Measurements from ENCODE around the gene CACNG4.
"Not testable (repeated sequence)": the region's sequence is repeated elsewhere in the genome, so short reads cannot be mapped to it uniquely, and the experiment has no call there.

Gene CACNG4

GRCh38 chr17:66964930-66965800 lies 658 bp downstream of the CACNG4 start:
- DNase-seq: no peak

DNA sequence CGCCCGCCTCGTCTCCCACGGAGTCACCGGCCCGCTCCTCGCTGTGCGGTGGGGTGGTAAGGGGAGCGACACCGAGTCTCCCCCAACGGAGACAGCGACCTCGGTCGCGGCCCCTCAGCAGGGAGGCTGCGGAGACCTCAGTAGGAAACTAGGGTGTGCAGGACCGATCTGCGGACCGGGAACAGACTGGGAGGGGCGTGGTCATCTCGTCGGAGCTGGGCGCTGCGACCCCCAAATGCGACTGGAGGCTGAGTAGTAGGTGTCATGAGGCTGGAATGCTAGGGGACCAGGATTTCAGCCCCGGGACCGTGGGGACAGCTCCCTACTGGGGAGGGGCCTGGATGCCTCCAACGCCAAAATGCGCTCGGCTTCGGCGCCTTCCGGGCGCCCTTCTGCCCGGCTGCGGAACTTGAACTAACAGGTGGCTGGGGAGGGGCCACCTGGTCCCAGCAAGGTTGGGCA lies 1.3 kb downstream of the CACNG4 start:
- no peak for DNase-seq

DNA sequence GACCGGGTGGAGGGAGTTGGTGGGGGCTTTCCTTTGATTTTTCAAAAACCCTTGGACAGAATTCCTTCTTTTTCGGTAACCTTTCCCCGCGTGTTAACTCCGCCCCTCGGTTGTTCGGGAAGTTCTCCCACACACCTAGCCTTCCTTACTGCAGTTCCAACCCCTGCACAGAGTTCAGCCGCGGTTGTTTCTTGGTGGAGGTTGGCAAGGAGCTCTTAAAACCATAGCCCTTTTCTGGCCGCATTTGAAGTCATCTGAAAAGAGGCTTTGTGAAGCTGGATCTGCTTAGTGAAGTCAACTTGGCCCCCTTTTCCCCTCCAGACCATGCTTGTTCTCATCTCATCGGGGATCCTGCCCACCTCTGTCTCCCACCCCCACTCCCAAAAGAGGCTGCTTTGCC lies 1.8 kb downstream of the CACNG4 start:
- no peak for DNase-seq

DNA sequence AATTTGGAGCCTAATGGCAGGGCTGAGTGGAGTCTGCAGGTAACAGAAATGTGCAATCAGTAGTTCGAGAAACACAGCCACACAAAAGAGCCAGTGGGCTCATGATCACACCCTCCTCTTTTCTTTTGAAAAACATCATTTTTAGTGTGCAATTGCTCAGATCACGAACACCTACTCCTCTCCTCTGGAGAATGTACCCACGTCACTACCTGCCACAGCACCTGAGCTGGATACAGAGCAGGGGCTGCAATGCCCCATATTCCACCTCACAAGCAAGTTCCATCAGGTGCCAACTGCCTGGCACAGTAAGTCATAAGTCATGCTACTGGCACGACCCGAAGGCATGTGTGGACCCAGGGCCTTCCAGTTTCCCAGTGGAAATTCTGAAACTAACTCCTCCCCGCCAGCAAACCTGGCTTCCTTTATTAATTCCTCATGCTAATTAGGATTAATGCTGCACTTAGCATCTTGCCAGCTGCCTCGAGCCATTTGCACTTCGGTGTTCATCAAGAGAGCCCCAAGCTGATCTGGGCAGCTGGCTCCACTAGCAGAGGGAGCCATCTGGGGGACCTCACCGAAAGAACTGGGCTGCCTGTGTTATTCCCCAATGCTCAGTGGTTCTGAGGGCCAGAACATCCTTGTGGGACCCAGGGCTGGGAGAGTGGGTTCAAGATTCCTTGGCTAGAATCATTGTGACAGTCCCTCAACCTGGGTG lies 2.4 kb downstream of the CACNG4 start:
- DNase-seq: no peak

- no peak for DNase-seq
These were observed 3.5 kb downstream of the CACNG4 start for GRCh38 chr17:66967837-66968543.

DNA sequence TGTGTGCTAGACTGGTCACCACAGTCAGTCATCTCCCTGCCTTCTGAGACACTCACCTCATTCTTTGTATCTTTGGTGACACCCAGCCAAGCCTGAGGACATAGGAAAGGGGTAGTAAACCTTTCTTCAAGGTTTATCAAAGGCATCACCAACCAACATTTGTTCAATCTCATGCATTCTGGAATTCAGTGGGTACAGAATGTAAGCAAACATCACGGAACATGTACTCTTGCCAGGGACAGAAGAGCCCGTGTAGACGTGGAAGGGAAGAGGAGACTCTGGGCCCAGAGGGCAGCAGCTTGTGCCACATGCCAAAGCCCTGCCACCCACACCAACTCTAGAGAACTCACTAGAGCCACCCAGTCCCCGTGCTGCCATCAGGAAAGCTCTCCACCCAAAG lies 4.4 kb downstream of the CACNG4 start:
- no peak for DNase-seq

GRCh38 chr17:66970140-66970539 lies 5.6 kb downstream of the CACNG4 start:
- no peak for DNase-seq

GRCh38 chr17:66970797-66971196 lies 6.3 kb downstream of the CACNG4 start:
- no peak for DNase-seq

DNA sequence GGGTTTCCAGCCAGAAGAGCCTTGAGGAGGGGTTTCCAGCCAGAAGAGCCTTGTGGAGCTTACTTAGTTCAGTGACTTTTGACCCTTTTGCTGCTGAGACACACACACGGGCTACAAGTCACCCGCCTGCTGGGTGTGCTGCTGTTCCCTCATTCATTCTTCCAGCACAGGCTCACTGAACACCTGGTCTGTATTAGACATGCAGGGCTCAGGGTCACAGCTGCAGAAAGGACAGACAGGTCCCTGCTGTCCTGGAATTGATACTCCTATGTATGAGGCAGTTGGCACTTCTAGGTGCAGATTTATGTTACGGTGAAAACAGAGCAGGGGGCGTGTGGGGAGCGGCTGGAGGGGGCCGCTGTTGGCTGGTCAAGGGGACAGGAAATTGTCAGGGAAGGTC lies 6.8 kb downstream of the CACNG4 start:
- DNase-seq: no peak

DNA sequence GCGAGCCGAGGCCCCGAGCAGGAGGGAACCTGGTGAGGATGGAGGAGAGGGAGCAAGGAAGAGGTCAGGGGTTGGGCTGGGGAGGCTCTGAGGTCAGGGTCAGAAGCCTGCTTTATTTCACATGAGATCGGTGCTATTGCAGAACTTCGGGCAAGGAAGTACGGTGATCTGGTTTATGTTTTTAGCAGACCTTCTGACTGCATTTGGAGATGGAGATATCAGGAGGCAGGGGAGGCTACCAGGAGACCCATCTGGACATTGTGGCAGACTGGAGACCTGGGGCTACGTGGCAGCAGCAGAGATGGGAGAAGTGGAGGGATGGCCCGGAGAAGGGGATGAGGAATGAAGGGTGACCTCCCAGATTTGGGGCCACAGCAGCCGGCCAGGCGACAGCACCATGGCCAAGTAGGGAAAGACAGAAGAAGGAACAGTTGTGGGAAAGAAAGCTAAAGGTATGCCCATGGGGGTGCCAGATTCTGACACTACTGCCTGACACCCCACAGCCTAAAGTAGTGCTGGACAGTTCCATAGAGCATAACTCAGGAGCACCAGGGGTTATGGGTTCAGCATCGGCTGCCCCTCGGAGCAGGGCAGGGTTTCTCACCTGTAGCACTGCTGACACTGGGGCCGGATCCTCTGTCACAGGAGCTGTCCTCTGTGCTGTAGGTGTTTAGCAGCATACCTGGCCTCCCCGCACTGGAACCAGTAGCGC lies 7.4 kb downstream of the CACNG4 start:
- no peak for DNase-seq

- not testable (repeated sequence) for DNase-seq
These were observed 7.9 kb downstream of the CACNG4 start for GRCh38 chr17:66972442-66972830.

DNA sequence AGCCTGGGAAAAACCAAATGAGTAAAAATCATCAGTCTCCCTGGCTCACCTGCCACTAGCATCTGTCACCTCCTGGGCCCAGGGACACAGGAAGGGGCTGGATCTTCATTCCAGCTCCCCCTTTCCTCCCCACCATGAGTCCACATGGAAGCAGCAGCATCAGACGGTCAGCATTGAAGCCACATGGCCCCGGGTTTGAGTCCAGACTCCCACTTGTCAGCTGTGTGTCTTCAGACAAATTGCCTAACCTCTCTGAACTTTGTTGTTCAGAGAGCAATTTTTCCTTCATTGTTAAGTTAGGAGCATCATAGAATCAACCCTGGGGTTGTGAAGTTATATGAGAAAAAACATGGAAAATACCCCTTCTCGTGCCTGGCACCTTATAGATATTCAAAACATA lies 10.7 kb downstream of the CACNG4 start:
- DNase-seq: no peak

GRCh38 chr17:66975614-66976378 lies 11.3 kb downstream of the CACNG4 start:
- no peak for DNase-seq

GRCh38 chr17:66976379-66976663 lies 11.8 kb downstream of the CACNG4 start:
- no peak for DNase-seq

DNA sequence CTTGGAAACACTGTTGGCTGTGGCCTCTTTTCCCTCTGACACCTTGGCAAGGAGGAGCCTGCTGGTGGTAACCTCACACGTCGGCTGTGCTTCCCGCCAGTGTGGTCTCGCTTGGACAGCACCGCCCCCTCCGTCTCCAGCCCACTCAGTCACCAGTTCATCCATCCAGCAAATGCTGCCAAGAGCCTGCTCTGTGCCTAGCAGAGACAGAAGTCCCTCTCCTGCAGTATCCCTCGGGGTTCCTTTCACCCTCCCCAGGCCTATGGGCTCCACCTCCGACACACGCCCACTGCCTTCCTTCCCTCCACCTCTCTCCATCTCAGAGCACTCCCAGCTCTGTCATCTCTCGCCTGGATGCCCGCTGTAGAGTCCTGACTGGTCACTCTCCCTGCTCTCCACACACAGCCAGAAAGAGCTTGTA lies 12.3 kb downstream of the CACNG4 start:
- DNase-seq: no peak

- no peak for DNase-seq
These were observed 14.1 kb downstream of the CACNG4 start for GRCh38 chr17:66978514-66979061.

DNA sequence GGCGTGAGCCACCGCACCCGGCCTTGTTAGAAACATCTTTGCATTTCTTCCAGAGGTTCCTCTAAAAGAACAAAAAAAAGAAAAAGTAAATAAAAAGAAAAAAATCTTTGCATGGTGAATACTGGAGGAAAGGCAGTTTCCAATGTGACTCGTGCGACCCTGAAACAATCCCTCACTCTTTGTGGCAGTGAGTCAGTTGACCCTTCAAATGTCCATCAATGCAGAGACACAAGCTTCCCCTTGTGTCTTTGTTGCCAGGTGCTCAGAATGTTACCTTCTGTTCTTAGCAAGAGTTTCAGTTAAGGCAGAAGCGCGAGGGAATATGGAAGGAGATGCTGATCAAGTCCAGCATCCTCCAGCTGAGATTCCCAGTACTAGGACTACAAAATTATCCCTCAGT lies 16.4 kb downstream of the CACNG4 start:
- no peak for DNase-seq

- DNase-seq: no peak
These were observed 17.5 kb downstream of the CACNG4 start for GRCh38 chr17:66981983-66982508.

- DNase-seq: no peak
These were observed 19.0 kb downstream of the CACNG4 start for GRCh38 chr17:66983414-66984021.

DNA sequence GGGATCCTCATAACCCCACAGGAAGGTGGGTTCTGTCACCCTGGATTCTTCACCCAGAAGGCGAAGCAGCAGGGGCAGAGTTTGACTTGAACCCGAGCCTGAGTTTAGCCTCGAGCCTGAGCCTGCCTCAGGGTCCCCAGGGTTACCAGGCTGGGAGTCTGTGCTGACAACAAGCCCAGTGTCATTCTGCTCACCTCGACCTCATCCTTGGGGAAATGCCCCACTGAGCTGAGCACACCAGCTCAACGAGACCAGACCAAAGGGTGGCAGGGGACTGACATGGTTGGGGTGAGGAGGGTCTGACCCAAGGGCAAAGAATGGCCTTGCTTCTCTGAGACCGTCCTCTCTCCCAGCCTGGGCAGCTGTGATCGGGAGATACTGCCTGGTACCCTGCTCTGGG lies 20.2 kb downstream of the CACNG4 start:
- DNase-seq: no peak

Data from activated CD4-positive, alpha-beta T cell treated with anti-CD3 and anti-CD28 coated beads for 4 hours (primary cell).